G401.6 (cell line): ENCODE data around the gene PCDHB7.
"Not testable (repeated sequence)": the region's sequence is repeated elsewhere in the genome, so short reads cannot be mapped to it uniquely, and the experiment has no call there.

Experiments used
- FAIRE-seq: peaks from 2 replicates; lab custom pipeline; 2012; peaks lifted over from hg19 to GRCh38; lab: Jason Lieb, UNC

Gene PCDHB7

DNA sequence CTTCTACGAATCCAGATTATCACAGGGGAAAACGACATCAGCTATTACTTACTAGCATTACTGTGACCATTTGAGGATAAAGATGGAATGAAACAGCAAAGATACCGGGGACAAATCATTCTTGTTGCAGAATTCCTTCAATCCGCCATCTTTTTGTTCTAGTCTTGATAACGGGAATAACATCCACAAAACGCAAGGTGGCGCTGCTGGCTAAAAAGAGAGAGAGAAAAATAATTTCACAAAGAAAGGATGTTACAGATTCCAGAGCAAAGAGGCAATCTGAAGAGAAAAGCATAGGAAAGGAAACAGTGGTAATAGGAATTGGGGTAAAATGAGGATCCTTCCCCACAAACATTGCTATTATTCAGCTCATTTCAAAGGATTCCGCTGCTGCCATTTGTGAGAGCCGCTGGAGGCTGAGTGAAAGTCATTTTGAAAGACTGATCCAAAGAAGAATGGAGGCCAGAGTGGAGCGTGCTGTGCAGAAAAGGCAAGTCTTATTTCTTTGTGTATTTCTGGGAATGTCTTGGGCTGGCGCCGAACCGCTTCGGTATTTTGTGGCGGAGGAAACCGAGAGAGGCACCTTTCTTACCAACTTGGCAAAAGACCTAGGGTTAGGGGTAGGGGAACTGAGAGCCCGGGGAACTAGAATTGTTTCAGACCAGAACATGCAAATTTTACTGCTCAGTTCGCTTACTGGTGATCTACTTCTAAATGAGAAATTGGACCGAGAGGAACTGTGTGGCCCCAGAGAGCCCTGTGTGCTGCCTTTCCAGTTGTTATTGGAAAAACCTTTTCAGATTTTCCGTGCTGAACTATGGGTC is at the start of gene PCDHB7:
PCDHB7 (plus strand) TSS at position 264 of the 824 bp plus-strand sequence; CDS start at position 456, 192 bp downstream.
- FAIRE-seq, result peak; percentile 71

DNA sequence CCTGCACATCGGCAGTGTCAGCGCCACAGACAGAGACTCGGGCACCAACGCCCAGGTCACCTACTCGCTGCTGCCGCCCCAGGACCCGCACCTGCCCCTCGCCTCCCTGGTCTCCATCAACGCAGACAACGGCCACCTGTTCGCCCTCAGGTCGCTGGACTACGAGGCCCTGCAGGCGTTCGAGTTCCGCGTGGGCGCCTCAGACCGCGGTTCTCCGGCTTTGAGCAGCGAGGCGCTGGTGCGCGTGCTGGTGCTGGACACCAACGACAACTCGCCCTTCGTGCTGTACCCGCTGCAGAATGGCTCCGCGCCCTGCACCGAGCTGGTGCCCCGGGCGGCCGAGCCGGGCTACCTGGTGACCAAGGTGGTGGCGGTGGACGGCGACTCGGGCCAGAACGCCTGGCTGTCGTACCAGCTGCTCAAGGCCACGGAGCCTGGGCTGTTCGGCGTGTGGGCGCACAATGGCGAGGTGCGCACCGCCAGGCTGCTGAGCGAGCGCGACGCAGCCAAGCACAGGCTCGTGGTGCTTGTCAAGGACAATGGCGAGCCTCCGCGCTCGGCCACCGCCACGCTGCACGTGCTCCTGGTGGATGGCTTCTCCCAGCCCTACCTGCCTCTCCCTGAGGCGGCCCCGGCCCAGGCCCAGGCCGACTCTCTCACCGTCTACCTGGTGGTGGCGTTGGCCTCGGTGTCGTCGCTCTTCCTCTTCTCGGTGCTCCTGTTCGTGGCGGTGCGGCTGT is 48.9 kb upstream of the PCDHB7 start:
- FAIRE-seq, result not testable (repeated sequence)

- FAIRE-seq, result no peak
These were observed 45.1 kb upstream of the PCDHB7 start for GRCh38 chr5:141127305-141127704.

DNA sequence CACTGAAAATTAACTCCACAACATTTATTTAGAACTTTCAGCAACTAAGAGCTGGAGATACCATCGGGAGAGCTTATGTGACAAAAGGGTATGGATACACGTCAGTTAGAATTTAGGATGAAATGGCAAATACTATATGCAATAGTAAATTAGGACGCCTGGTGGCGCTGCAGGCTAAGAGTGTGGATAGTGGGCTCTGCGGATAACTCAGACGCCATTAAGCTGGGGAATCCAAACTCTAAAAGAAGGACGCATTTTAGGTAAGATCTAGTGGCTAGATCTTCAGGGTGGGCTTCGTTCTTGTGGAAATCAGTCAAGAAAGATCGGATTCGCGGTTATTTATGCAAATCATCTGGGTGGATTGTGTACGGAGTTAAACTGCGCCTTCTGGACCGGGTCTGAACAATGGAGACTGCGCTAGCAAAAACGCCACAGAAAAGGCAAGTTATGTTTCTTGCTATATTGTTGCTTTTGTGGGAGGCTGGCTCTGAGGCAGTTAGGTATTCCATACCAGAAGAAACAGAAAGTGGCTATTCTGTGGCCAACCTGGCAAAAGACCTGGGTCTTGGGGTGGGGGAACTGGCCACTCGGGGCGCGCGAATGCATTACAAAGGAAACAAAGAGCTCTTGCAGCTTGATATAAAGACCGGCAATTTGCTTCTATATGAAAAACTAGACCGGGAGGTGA is 37.3 kb upstream of the PCDHB7 start, which contains the start of gene PCDHB5:
PCDHB5 (plus strand) TSS at position 177 of the 688 bp plus-strand sequence; CDS start at position 406, 229 bp downstream.
- FAIRE-seq, result no peak

DNA sequence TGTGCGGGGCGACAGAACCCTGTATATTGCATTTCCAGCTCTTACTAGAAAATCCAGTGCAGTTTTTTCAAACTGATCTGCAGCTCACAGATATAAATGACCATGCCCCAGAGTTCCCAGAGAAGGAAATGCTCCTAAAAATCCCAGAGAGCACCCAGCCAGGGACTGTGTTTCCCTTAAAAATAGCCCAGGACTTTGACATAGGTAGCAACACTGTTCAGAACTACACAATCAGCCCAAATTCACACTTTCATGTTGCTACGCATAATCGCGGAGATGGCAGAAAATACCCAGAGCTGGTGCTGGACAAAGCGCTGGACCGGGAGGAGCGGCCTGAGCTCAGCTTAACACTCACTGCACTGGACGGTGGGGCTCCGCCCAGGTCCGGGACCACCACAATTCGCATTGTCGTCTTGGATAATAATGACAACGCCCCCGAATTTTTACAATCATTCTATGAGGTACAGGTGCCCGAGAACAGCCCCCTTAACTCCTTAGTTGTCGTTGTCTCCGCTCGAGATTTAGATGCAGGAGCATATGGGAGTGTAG is 36.7 kb upstream of the PCDHB7 start:
- no peak for FAIRE-seq

DNA sequence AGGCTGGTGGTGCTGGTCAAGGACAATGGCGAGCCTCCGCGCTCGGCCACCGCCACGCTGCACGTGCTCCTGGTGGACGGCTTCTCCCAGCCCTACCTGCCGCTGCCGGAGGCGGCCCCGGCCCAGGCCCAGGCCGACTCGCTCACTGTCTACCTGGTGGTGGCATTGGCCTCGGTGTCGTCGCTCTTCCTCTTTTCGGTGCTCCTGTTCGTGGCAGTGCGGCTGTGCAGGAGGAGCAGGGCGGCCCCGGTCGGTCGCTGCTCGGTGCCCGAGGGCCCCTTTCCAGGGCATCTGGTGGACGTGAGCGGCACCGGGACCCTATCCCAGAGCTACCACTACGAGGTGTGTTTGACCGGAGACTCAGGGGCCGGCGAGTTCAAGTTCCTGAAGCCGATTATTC is 35.1 kb upstream of the PCDHB7 start:
- FAIRE-seq, result not testable (repeated sequence)

DNA sequence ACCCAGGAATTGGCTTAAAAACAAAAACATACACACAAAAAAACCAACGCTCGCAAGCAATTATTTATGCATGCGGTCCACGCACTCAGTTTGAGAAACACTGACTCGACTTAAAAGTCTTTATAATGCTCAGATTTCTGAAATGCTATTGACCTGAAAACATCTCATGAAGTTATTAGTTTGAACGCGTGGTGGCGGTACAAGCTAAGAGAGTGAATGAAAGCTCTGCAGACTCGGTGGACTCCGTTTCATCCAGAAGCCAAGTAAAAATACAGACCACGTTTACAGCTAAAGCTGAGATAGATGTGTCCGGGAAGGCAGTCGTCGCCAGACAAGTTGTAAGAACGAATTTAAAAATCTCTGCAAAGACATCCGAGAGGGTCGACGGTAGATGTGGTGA is 22.6 kb upstream of the PCDHB7 start, which contains the start of gene PCDHB6:
PCDHB6 (plus strand) TSS at position 246 of the 400 bp plus-strand sequence. CDS start 201 bp downstream, outside the sequence.
- no peak for FAIRE-seq

DNA sequence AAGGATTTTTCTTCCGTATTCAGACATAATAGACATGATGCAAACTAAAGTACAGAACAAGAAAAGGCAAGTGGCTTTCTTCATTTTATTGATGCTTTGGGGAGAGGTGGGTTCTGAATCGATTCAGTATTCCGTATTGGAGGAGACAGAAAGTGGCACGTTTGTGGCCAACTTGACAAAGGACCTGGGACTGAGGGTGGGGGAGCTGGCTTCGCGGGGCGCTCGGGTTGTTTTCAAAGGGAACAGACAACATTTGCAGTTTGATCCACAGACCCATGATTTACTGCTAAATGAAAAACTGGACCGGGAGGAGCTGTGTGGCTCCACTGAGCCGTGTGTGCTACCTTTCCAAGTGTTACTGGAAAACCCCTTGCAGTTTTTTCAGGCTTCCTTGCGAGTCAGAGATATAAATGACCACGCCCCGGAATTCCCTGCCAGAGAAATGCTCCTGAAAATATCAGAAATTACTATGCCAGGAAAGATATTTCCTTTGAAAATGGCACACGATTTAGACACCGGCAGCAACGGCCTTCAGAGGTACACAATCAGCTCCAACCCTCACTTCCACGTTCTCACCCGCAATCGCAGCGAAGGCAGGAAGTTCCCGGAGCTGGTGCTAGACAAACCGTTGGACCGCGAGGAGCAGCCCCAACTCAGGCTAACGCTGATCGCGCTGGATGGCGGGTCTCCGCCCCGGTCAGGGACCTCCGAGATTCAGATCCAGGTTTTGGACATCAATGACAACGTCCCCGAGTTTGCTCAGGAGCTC is 22.0 kb upstream of the PCDHB7 start:
- FAIRE-seq, result no peak

DNA sequence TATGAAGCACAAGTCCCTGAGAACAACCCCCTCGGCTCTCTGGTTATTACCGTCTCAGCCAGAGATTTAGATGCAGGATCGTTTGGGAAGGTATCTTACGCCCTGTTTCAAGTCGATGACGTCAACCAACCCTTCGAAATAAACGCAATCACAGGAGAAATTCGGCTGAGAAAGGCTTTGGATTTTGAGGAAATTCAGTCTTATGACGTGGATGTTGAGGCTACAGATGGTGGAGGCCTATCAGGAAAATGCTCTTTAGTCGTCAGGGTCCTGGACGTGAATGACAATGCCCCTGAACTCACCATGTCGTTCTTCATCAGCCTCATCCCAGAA is 21.5 kb upstream of the PCDHB7 start:
- no peak for FAIRE-seq

- FAIRE-seq, result not testable (repeated sequence)
These were observed 20.8 kb upstream of the PCDHB7 start for GRCh38 chr5:141151632-141152031.

DNA sequence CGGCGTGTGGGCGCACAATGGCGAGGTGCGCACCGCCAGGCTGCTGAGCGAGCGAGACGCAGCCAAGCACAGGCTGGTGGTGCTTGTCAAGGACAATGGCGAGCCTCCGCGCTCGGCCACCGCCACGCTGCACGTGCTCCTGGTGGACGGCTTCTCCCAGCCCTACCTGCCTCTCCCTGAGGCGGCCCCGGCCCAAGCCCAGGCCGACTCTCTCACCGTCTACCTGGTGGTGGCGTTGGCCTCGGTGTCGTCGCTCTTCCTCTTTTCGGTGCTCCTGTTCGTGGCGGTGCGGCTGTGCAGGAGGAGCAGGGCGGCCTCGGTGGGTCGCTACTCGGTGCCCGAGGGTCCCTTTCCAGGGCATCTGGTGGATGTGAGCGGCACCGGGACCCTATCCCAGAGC is 20.3 kb upstream of the PCDHB7 start:
- not testable (repeated sequence) for FAIRE-seq

DNA sequence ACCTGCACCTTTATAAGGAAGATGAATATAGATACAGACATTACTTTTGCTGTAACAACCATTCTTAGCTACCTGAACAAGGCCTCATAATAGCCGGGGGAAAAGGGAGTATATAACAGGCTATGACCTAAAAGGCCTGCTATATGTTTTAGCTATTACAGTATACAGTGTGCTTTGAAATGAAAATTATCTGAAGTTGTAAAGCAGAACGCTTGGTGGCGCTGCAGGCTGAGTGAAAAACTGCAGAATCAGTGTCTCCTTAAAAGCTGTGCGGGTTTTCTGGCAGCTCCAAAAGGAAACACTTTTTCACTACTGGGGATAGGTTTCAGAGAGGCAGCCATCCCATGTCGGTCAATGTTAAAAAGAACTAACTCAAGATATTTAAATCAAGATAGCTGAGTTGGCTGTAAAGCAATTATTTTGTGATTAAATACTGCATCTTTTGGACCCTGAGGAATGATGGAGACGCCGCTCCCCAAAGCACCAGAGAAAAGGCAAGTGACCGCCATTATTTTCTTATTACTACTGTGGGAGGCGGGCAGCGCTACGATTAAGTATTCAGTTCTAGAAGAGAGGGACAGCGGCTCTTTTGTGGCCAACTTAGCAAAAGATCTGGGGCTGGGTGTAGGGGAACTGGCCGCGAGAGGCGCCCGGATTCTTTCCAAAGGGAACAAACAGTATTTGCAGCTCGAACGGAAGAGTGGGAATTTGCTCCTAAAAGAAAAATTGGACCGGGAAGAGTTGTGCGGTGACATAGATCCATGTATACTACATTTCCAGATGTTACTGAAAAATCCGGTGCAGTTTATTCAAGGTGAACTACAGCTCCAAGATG is 16.7 kb upstream of the PCDHB7 start:
- FAIRE-seq, result no peak

DNA sequence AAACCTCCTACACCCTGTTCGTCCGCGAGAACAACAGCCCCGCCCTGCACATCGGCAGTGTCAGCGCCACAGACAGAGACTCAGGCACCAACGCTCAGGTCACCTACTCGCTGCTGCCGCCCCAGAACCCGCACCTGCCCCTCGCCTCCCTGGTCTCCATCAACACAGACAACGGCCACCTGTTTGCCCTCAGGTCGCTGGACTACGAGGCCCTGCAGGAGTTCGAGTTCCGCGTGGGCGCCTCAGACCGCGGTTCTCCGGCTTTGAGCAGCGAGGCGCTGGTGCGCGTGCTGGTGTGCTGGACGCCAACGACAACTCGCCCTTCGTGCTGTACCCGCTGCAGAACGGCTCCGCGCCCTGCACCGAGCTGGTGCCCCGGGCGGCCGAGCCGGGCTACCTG is 15.1 kb upstream of the PCDHB7 start:
- FAIRE-seq, result not testable (repeated sequence)

GRCh38 chr5:141157901-141158300 is 14.5 kb upstream of the PCDHB7 start:
- not testable (repeated sequence) for FAIRE-seq

DNA sequence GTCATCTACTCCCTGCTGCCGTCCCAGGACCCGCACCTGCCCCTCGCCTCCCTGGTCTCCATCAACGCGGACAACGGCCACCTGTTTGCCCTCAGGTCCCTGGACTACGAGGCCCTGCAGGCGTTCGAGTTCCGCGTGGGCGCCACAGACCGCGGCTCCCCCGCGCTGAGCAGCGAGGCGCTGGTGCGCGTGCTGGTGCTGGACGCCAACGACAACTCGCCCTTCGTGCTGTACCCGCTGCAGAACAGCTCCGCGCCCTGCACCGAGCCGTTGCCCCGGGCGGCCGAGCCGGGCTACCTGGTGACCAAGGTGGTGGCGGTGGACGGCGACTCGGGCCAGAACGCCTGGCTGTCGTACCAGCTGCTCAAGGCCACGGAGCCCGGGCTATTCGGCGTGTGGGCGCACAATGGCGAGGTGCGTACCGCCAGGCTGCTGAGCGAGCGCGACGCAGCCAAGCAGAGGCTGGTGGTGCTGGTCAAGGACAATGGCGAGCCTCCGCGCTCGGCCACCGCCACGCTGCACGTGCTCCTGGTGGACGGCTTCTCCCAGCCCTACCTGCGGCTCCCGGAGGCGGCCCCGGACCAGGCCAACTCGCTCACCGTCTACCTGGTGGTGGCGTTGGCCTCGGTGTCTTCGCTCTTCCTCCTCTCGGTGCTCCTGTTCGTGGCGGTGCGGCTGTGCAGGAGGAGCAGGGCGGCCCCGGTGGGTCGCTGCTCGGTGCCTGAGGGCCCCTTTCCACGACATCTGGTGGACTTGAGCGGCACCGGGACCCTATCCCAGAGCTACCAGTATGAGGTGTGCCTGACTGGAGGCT is 2.1 kb downstream of the PCDHB7 start:
- not testable (repeated sequence) for FAIRE-seq

DNA sequence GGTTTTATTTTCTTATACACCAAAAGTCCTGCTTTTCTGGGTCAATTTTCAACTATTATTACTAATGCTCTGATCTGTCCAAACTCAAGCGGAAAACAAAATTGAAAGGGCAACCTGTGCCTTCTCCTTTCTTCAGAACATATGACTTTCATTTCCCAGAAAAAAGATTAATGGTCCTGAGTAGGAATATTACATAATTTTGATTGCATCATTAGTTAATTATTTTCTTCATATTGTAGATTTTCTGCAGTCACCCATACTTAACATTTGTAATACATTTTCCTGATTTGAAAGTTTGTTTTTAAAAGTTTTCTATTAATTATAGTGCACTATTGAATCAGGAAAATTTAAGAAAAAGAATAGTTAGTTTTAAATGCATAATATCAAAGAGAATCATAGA is 3.5 kb downstream of the PCDHB7 start:
- FAIRE-seq, result no peak

DNA sequence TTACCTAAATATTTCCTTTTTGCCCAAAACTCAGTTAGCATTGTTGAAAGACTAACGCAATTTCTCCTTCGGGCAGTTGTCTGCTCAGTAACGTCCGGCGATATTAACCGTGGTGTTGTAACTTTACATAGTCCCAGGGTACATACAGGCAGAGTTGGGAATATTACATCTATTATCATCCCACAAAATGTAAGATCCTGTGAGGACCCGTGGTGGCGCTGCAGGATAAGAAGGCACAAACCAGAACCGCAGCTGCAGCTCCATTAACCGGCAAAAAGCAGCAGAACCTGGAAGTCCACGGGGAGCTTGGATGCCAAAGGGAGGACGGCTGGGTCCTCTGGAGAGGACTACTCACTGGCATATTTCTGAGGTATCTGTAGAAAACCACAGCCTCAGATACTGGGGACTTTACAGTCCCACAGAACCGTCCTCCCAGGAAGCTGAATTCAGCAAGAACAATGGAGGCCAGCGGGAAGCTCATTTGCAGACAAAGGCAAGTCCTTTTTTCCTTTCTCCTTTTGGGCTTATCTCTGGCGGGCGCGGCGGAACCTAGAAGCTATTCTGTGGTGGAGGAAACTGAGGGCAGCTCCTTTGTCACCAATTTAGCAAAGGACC is 5.2 kb downstream of the PCDHB7 start, which contains the start of gene PCDHB8:
PCDHB8 (plus strand) TSS at position 214 of the 615 bp plus-strand sequence; CDS start at position 459, 245 bp downstream.
- FAIRE-seq, result not testable (repeated sequence)

DNA sequence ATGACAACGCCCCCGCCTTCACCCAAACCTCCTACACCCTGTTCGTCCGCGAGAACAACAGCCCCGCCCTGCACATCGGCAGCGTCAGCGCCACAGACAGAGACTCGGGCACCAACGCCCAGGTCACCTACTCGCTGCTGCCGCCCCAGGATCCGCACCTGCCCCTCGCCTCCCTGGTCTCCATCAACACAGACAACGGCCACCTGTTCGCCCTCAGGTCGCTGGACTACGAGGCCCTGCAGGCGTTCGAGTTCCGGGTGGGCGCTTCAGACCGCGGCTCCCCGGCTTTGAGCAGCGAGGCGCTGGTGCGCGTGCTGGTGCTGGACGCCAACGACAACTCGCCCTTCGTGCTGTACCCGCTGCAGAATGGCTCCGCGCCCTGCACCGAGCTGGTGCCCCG is 6.9 kb downstream of the PCDHB7 start:
- FAIRE-seq, result not testable (repeated sequence)

DNA sequence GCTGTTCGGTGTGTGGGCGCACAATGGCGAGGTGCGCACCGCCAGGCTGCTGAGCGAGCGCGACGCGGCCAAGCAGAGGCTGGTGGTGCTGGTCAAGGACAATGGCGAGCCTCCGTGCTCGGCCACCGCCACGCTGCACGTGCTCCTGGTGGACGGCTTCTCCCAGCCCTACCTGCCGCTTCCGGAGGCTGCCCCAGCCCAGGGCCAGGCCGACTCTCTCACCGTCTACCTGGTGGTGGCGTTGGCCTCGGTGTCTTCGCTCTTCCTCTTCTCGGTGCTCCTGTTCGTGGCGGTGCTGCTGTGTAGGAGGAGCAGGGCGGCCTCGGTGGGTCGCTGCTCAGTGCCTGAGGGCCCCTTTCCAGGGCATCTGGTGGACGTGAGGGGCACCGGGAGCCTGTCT is 7.4 kb downstream of the PCDHB7 start:
- not testable (repeated sequence) for FAIRE-seq
